HG03521 (cell line): ENCODE data around the gene CEP83.
"Not testable (repeated sequence)": the region's sequence is repeated elsewhere in the genome, so short reads cannot be mapped to it uniquely, and the experiment has no call there.

ENCODE experiments used
- ATAC-seq: cut with Tn5 transposase; IDR thresholded peaks from one replicate; pipeline ENCODE4 v1.9.1; 2021; ENCODE audit warnings: mild to moderate bottlenecking, moderate library complexity; ENCODE audit not compliant: unreplicated experiment

Gene CEP83

GRCh38 chr12:94433744-94434143 is 25.9 kb downstream of the CEP83 start:
- no peak for ATAC-seq

GRCh38 chr12:94430304-94430703 is 29.4 kb downstream of the CEP83 start:
- no peak for ATAC-seq

DNA sequence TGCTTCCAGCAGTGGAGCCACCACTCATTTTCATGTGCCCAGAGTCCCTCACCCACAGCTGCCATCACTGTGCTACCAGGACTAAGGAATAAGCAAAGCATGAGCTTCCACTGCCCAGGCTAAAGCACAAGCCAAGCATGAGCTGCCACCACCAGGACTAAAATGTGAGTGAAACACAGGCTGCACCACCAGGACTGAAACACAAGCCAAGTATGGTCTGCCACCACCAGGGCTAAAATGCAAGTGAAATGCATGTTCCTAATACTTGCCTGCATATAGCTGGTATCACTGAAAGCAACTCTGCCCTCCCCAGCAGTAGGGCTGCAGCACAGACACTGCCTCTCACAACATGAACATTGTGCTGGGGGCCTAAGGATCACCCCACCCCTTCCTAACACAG is 30.0 kb downstream of the CEP83 start:
- no peak for ATAC-seq

- no peak for ATAC-seq
These were observed 30.5 kb downstream of the CEP83 start for GRCh38 chr12:94429191-94429590.

DNA sequence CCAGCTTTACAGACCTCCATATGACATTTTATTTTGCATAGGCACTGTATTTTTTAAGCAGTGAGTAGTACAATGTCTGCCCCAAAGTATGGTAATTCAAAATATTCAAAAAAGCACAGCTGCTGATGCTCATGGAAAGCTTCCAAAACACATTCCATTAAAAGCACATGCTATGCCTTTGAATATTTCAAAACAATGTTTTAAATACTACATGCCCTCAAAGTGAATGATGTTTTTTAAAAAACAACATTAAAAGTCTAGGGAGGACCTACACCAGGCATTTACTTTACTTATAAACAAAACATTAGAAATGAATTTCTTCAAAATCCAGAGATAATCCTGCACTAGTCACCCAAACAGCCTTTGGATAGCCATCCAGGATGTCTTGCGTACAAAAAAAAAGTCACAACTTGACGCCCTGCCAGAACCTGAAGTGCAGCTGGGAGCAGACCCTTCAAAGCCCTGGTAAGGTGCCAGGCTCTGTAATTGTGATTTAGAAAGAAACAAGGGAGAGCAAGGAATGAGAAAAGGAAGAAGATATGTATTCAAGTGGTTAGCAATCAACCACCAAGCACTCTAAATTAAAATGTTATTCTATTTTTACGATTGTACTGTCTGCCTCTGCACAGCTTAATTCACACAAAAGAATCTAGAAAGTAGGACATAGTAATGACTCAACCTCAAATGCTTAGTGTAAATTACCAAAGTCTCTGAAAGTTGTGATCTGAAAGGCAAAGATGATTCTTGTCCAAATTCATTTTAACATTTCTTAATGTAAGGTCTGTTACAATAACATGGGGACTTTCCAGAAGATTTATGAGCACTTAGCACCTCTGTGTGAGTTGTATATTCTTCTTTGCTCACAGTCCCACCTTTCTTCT is 31.9 kb downstream of the CEP83 start:
- no peak for ATAC-seq

GRCh38 chr12:94426049-94426448 is 33.6 kb downstream of the CEP83 start:
- no peak for ATAC-seq

- ATAC-seq = not testable (repeated sequence)
These were observed 34.8 kb downstream of the CEP83 start for GRCh38 chr12:94424830-94425229.

GRCh38 chr12:94421868-94422740 is 37.6 kb downstream of the CEP83 start:
- no peak for ATAC-seq

- ATAC-seq = no peak
These were observed 41.1 kb downstream of the CEP83 start for GRCh38 chr12:94418517-94418916.

GRCh38 chr12:94416613-94417012 is 43.1 kb downstream of the CEP83 start:
- no peak for ATAC-seq

DNA sequence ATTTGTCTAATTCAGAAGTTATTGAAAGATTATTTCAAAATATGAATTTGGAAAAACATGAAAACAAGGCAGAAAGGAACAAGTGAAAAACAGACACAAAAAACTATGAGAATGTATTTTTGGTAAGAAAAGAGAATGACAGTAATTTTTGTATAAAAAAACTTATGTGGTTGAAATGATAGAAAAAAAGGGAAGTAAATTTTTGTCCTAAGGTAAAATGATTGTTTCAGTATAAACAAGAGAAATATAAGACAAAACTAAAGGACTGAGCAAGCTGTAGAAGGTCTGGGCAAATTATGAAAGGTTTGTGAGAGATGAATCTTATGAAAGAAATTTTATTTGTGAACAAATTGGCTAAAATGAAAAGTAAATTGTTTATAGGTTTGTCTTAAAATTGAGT is 44.6 kb downstream of the CEP83 start:
- ATAC-seq = no peak

GRCh38 chr12:94405413-94406116 is 54.1 kb downstream of the CEP83 start:
- peak; percentile 76 for ATAC-seq

- no peak for ATAC-seq
These were observed 54.8 kb downstream of the CEP83 start for GRCh38 chr12:94404854-94405253.

GRCh38 chr12:94401326-94401725 is 58.3 kb downstream of the CEP83 start:
- no peak for ATAC-seq

GRCh38 chr12:94398685-94399084 is 61.0 kb downstream of the CEP83 start:
- not testable (repeated sequence) for ATAC-seq

DNA sequence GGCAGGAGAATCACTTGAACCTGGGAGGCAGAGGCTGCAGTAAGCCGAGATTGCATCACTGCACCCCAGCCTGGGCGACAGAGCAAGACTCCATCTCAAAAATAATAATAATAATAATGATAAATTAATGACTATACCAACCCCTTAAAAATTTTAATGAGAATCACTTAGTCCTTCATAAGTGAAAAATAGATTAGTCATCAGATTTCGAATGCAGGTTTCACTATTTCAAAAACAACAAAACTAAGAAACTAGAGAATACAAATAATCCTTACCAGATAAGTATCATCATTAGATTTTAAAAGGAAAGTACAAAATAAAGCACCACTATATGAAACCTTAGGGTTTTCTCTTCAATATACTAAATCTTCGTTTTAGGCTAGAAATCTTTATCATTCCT is 62.3 kb downstream of the CEP83 start:
- no peak for ATAC-seq

GRCh38 chr12:94396014-94396413 is 63.7 kb downstream of the CEP83 start:
- not testable (repeated sequence) for ATAC-seq

- ATAC-seq = no peak
These were observed 69.6 kb downstream of the CEP83 start for GRCh38 chr12:94390130-94390485.

DNA sequence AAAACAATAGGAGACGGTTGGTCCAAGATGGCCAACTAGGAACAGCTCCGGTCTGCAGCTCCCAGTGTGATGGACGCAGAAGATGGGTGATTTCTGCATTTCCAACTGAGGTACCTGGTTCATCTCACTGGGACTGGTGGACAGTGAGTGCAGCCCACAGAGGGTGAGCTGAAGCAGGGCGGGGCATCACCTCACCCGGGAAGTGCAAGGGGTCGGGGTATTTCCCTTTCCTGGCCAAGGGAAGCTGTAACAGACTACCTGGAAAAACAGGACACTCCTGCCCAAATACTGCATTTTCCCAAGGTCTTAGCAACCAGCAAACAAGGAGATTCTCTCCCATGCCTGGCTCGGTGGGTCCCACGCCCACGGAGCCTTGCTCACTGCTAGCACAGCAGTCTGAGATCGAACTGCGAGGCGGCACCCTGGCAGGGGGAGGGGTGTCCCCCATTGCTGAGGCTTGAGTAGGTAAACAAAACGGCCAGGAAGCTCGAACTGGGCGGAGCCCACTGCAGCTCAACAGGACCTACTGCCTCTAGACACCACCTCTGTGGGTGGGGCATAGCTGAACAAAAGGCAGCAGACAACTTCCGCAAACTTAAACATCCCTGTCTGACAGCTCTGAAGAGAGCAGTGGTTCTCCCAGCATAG is 70.1 kb downstream of the CEP83 start:
- ATAC-seq = not testable (repeated sequence)

- no peak for ATAC-seq
These were observed 73.2 kb downstream of the CEP83 start for GRCh38 chr12:94386422-94386821.

- no peak for ATAC-seq
These were observed 75.6 kb downstream of the CEP83 start for GRCh38 chr12:94384030-94384429.
